HepG2 (cell line): ENCODE results near the gene EEPD1. TPM values are rescaled to one million over a fixed set of nuclear protein-coding genes. Genes with fewer than 3 reads are reported as not detected.

Experiments used
- HNRNPLL ChIP-seq: fragments of 200-400 bp; formaldehyde crosslinking; IDR thresholded peaks from 2 replicates; pipeline ENCODE4 v1.6.1; 2017; ENCODE audit warnings: mild to moderate bottlenecking, low read depth, low read length; ENCODE audit not compliant: poor library complexity, severe bottlenecking
- MED1 ChIP-seq: sonication (generic); formaldehyde crosslinking; IDR thresholded peaks from 2 replicates; pipeline ENCODE4 v1.4.0; 2020; ENCODE audit warnings: missing genetic modification reagents
- RXRA ChIP-seq: sonication (generic); formaldehyde crosslinking; IDR thresholded peaks from 2 replicates; pipeline ENCODE4 v1.5.1; 2020; ENCODE audit warnings: missing genetic modification reagents
- SNAI1 ChIP-seq: sonication (generic); formaldehyde crosslinking; IDR thresholded peaks from 2 replicates; pipeline ENCODE4 v1.5.0; 2020; ENCODE audit warnings: mild to moderate bottlenecking, missing genetic modification reagents, borderline replicate concordance
- TSC22D2 ChIP-seq: sonication (generic); formaldehyde crosslinking; IDR thresholded peaks from 2 replicates; pipeline ENCODE4 v1.5.1; 2020; ENCODE audit warnings: missing genetic modification reagents, mild to moderate bottlenecking, borderline replicate concordance
- ZFP41 ChIP-seq: sonication (generic); formaldehyde crosslinking; IDR thresholded peaks from 2 replicates; pipeline ENCODE4 v1.4.0; 2020; ENCODE audit warnings: mild to moderate bottlenecking, missing genetic modification reagents, borderline replicate concordance
- ZNF256 ChIP-seq: sonication (generic); formaldehyde crosslinking; conservative IDR thresholded peaks from 2 replicates; pipeline ENCODE4 v1.4.0; 2020; ENCODE audit warnings: missing genetic modification reagents
- ZNF317 ChIP-seq: sonication (generic); formaldehyde crosslinking; IDR thresholded peaks from 2 replicates; pipeline ENCODE4 v1.5.0; 2020; ENCODE audit warnings: mild to moderate bottlenecking, missing genetic modification reagents
- ZNF44 ChIP-seq: sonication (generic); formaldehyde crosslinking; IDR thresholded peaks from 2 replicates; pipeline ENCODE4 v1.5.1; 2020; ENCODE audit warnings: mild to moderate bottlenecking, missing genetic modification reagents
- ZNF451 ChIP-seq: sonication (generic); formaldehyde crosslinking; IDR thresholded peaks from 2 replicates; pipeline ENCODE4 v1.5.0; 2020; ENCODE audit warnings: mild to moderate bottlenecking, missing genetic modification reagents
- ZNF776 ChIP-seq: sonication (generic); formaldehyde crosslinking; IDR thresholded peaks from 2 replicates; pipeline ENCODE4 v1.4.0; 2020; ENCODE audit warnings: mild to moderate bottlenecking, missing genetic modification reagents
- polyA plus RNA-seq, 8 experiments: library from polyadenylated mRNA; depleted of rRNA in 3 of 8; stranded (reverse) in 7 of 8; unstranded in 1 of 8; fragments of >200 nt; fragmentation: Illumina TruSeq in 4 of 8; extraction: Trizol in 4 of 8; gene quantifications; 2 replicates each; pipeline versions ENCODE4 v1.2.1 to v1.2.3, GENCODE V29; 2011 to 2016; ENCODE audit warnings: low read depth in 4 of 8, missing spikeins in 1 of 8, mixed read lengths in 1 of 8; ENCODE audit not compliant: insufficient read depth in 1 of 8
- total RNA-seq, 5 experiments: library from RNA; depleted of rRNA; stranded (reverse); fragments of >200 nt; fragmentation: Illumina TruSeq; extraction: Trizol; gene quantifications; 2 replicates each; pipeline ENCODE4 v1.2.3, GENCODE V29; 2016; ENCODE audit warnings: low read depth in 1 of 5
- TF ChIP-seq, protein P1 (sequence below): sonication (generic); formaldehyde crosslinking; IDR thresholded peaks from 2 replicates; pipeline ENCODE4 v1.5.0; 2020; ENCODE audit warnings: missing genetic modification reagents
- TF ChIP-seq, protein P2 (sequence below): sonication (generic); formaldehyde crosslinking; IDR thresholded peaks from 2 replicates; pipeline ENCODE4 v1.4.0; 2020; ENCODE audit warnings: mild to moderate bottlenecking, missing genetic modification reagents, borderline replicate concordance
- TF ChIP-seq, protein P3 (sequence below): sonication (generic); formaldehyde crosslinking; IDR thresholded peaks from 2 replicates; pipeline ENCODE4 v1.5.0; 2020; ENCODE audit warnings: mild to moderate bottlenecking, missing genetic modification reagents, borderline replicate concordance
- TF ChIP-seq, protein P4 (sequence below): IDR thresholded peaks from 2 replicates; pipeline ENCODE4 v1.6.1; 2018; ENCODE audit warnings: missing genetic modification reagents
- TF ChIP-seq, protein P5 (sequence below): sonication (generic); formaldehyde crosslinking; IDR thresholded peaks from 2 replicates; pipeline ENCODE4 v1.8.1; 2023; ENCODE audit warnings: mild to moderate bottlenecking, inconsistent platforms, moderate library complexity, missing genetic modification reagents, borderline replicate concordance
- TF ChIP-seq, protein P6 (sequence below): sonication (generic); formaldehyde crosslinking; IDR thresholded peaks from 2 replicates; pipeline ENCODE4 v1.5.0; 2020; ENCODE audit warnings: missing genetic modification reagents, mild to moderate bottlenecking, borderline replicate concordance
- TF ChIP-seq, protein P7 (sequence below): sonication (generic); formaldehyde crosslinking; IDR thresholded peaks from 2 replicates; pipeline ENCODE4 v1.4.0; 2020; ENCODE audit warnings: mild to moderate bottlenecking, missing genetic modification reagents

Gene EEPD1
- total and polyA plus RNA-seq, 2 of the 13 experiments (the other 11 are each of a cell fraction or from before 2014, with no cell fraction given) = 10.1 to 16.4 TPM

DNA sequence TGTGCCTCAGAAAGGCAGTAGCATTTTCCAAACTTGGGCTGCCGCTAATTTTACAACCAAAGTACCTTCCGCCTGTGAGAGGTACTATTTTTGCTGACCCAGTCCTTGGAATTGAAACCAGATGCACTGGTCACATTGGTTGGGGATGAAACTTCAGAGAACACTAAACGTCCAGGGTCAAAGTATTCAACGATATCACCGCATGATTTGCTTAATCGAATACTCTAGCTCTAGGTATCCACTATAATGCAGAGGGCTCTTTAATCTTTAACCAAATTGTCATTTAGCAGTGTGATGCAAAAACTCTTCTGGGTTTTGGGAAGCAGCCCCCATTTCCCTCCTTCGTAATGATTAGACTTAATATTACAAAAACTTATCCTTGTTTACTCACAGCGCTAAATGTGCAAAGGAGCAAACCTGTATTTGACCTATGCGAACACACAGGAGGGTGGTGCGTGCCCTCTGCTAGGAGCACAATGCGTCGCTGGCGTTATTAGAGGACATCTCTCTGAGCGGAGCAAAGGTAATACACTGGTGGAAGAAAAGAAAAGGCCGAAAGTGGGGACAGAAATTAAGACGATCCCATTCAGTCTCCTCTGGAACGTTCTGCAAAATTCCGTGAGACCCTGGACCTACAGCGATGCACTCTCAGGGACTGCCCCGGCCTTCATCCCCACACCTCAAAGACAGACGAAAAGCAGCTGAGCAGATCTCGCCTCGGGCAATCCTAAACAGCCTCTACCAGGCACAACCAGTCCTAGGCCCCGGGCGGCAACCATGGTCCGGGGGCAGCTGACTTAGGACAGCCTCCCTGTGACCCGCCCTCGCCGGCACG lies 916 bp upstream of the EEPD1 start (continued):
- TF ChIP-seq, protein P1, sequence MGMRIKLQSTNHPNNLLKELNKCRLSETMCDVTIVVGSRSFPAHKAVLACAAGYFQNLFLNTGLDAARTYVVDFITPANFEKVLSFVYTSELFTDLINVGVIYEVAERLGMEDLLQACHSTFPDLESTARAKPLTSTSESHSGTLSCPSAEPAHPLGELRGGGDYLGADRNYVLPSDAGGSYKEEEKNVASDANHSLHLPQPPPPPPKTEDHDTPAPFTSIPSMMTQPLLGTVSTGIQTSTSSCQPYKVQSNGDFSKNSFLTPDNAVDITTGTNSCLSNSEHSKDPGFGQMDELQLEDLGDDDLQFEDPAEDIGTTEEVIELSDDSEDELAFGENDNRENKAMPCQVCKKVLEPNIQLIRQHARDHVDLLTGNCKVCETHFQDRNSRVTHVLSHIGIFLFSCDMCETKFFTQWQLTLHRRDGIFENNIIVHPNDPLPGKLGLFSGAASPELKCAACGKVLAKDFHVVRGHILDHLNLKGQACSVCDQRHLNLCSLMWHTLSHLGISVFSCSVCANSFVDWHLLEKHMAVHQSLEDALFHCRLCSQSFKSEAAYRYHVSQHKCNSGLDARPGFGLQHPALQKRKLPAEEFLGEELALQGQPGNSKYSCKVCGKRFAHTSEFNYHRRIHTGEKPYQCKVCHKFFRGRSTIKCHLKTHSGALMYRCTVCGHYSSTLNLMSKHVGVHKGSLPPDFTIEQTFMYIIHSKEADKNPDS = no peak
- TF ChIP-seq, protein P2, sequence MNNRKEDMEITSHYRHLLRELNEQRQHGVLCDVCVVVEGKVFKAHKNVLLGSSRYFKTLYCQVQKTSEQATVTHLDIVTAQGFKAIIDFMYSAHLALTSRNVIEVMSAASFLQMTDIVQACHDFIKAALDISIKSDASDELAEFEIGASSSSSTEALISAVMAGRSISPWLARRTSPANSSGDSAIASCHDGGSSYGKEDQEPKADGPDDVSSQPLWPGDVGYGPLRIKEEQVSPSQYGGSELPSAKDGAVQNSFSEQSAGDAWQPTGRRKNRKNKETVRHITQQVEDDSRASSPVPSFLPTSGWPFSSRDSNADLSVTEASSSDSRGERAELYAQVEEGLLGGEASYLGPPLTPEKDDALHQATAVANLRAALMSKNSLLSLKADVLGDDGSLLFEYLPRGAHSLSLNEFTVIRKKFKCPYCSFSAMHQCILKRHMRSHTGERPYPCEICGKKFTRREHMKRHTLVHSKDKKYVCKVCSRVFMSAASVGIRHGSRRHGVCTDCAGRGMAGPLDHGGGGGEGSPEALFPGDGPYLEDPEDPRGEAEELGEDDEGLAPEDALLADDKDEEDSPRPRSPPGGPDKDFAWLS (CRISPR knock-in tag) = 0 out of 2 replicates have a peak, but pooled peaks have one; percentile 2
- TF ChIP-seq, protein P3, sequence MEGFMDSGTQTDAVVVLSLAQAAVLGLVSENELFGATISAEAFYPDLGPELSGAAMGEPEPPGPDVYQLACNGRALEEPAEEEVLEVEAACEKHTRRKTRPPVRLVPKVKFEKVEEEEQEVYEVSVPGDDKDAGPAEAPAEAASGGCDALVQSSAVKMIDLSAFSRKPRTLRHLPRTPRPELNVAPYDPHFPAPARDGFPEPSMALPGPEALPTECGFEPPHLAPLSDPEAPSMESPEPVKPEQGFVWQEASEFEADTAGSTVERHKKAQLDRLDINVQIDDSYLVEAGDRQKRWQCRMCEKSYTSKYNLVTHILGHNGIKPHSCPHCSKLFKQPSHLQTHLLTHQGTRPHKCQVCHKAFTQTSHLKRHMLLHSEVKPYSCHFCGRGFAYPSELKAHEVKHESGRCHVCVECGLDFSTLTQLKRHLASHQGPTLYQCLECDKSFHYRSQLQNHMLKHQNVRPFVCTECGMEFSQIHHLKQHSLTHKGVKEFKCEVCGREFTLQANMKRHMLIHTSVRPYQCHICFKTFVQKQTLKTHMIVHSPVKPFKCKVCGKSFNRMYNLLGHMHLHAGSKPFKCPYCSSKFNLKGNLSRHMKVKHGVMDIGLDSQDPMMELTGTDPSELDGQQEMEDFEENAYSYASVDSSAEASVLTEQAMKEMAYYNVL (CRISPR knock-in tag) = 0 out of 2 replicates have a peak, but pooled peaks have one; percentile 19
- TF ChIP-seq, protein P4, sequence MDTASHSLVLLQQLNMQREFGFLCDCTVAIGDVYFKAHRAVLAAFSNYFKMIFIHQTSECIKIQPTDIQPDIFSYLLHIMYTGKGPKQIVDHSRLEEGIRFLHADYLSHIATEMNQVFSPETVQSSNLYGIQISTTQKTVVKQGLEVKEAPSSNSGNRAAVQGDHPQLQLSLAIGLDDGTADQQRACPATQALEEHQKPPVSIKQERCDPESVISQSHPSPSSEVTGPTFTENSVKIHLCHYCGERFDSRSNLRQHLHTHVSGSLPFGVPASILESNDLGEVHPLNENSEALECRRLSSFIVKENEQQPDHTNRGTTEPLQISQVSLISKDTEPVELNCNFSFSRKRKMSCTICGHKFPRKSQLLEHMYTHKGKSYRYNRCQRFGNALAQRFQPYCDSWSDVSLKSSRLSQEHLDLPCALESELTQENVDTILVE (CRISPR knock-in tag) = peak; percentile 10; the same call in 1 of the 2 replicates
- TF ChIP-seq ZNF256 (CRISPR knock-in tag) (no peak), ZNF44 (CRISPR knock-in tag) (no peak), ZNF776 (CRISPR knock-in tag) (0 out of 2 replicates have a peak, but pooled peaks have one; percentile 43), TSC22D2 (CRISPR knock-in tag) (0 out of 2 replicates have a peak, but pooled peaks have one; percentile 19), ZFP41 (CRISPR knock-in tag) (peak; percentile 61; the same call in 1 of the 2 replicates), RXRA (no peak), ZNF451 (CRISPR knock-in tag) (no peak), ZNF317 (peak; percentile 58), MED1 (CRISPR knock-in tag) (no peak), HNRNPLL (no peak), SNAI1 (CRISPR knock-in tag) (peak; percentile 64; the same call in 1 of the 2 replicates)
- TF ChIP-seq, protein P5, sequence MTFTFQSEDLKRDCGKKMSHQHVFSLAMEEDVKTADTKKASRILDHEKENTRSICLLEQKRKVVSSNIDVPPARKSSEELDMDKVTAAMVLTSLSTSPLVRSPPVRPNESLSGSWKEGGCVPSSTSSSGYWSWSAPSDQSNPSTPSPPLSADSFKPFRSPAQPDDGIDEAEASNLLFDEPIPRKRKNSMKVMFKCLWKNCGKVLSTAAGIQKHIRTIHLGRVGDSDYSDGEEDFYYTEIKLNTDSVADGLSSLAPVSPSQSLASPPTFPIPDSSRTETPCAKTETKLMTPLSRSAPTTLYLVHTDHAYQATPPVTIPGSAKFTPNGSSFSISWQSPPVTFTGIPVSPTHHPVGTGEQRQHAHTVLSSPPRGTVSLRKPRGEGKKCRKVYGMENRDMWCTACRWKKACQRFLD (CRISPR knock-in tag) = peak; percentile 60; the same call in 1 of the 2 replicates
- TF ChIP-seq, protein P6, sequence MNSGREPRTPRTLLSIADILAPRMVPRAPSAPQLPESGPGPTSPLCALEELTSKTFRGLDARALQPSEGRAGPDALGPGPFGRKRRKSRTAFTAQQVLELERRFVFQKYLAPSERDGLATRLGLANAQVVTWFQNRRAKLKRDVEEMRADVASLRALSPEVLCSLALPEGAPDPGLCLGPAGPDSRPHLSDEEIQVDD (CRISPR knock-in tag) = 0 out of 2 replicates have a peak, but pooled peaks have one; percentile 25
- TF ChIP-seq, protein P7, sequence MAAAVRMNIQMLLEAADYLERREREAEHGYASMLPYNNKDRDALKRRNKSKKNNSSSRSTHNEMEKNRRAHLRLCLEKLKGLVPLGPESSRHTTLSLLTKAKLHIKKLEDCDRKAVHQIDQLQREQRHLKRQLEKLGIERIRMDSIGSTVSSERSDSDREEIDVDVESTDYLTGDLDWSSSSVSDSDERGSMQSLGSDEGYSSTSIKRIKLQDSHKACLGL (CRISPR knock-in tag) = peak; percentile 28; the same call in 1 of the 2 replicates
